Uterus (tissue), 4 donors: ENCODE measurements around the gene TRAF2. TPM values are rescaled to one million over a fixed set of nuclear protein-coding genes. Genes with fewer than 3 reads are reported as not detected.

Experiments used
- DNase-seq, 2 donors: peaks; one replicate each; pipeline ENCODE4 v3.0.0-alpha.2; 2019 to 2020
- H3K27ac ChIP-seq, 2 donors: fragments of 200-600 bp; sonication (generic); 1 replicate in 1 of 2; 2 replicates in 1 of 2; pipeline ENCODE4 v1.5.1; 2016 to 2018
- H3K27me3 ChIP-seq, 2 donors: fragments of 200-600 bp; sonication (generic); one replicate each; pipeline ENCODE4 v1.5.1; 2018 to 2019; ENCODE audit warnings: control low read depth in 1 of 2
- H3K36me3 ChIP-seq, 2 donors: fragments of 200-600 bp; sonication (generic); one replicate each; pipeline ENCODE4 v1.5.1; 2019; ENCODE audit warnings: control low read depth in 1 of 2
- H3K4me1 ChIP-seq, 2 donors: fragments of 200-600 bp; sonication (generic); one replicate each; pipeline ENCODE4 v1.5.1; 2018 to 2019; ENCODE audit warnings: control low read depth in 1 of 2
- H3K4me3 ChIP-seq, 2 donors: fragments of 200-600 bp; sonication (generic); 1 replicate in 1 of 2; 2 replicates in 1 of 2; pipeline ENCODE4 v1.5.1; 2018 to 2019; ENCODE audit warnings: mild to moderate bottlenecking in 1 of 2
- H3K9me3 ChIP-seq, 2 donors: fragments of 200-600 bp; sonication (generic); one replicate each; pipeline ENCODE4 v1.5.1; 2019; ENCODE audit warnings: control low read depth in 1 of 2
- CTCF ChIP-seq, 4 experiments: fragments of 200-600 bp in 2 of 4; fragments of 450-650 bp in 2 of 4; sonication (generic) in 2 of 4; IDR thresholded peaks; one replicate each; pipeline ENCODE4 v1.5.1; 2016 to 2019; ENCODE audit warnings: antibody characterized with exemption in 4 of 4, mild to moderate bottlenecking in 2 of 4, moderate library complexity in 1 of 4
- POLR2A ChIP-seq, 2 donors: fragments of 450-650 bp; IDR thresholded peaks; one replicate each; pipeline ENCODE4 v1.6.1; 2016; ENCODE audit warnings: antibody characterized with exemption in 2 of 2, mild to moderate bottlenecking in 1 of 2, moderate library complexity in 1 of 2
- intact Hi-C: fragments of 100-400 bp; cut with DNase I; formaldehyde crosslinking; loops from one replicate; pipeline ENCODE4 v1.15.1; 2023; ENCODE audit warnings: low total_unique reads
- total RNA-seq, 4 donors: library from RNA; depleted of rRNA in 3 of 4; stranded (reverse); fragments of >200 nt in 3 of 4; gene quantifications; one replicate each; pipeline versions ENCODE4 v1.1.0 to v1.2.4, GENCODE V29; 2014 to 2023
- donor health status: DM: yes; HTN: yes; CAD: no.

The TRAF2 gene
- total RNA-seq, 4 donors from 2014 or later, result 0.88 to 22.1 (median 11.9) TPM

GRCh38 chr9:136962163-136962562 lies 75.8 kb downstream of the TRAF2 start:
- Histone ChIP-seq H3K4me3 (no peak overlapping the region), H3K9me3 (no peaks in the 10 kb centered on the region), H3K4me1 (no peaks in the 10 kb centered on the region), H3K27ac (no peak overlapping the region), H3K27me3 (no peaks in the 10 kb centered on the region), H3K36me3 (no peaks in the 10 kb centered on the region)
- DNase-seq, result no peak
- intact Hi-C loops, result no loop called here
- TF ChIP-seq CTCF (IDR thresholded peaks at IDR 0.05) (no peak), POLR2A (IDR thresholded peaks at IDR 0.05) (no peak)

- H3K36me3 ChIP-seq, result no peaks in the 10 kb centered on the region
- no peaks in the 10 kb centered on the region for H3K9me3 ChIP-seq
- H3K27me3 ChIP-seq, result no peaks in the 10 kb centered on the region
- no peak for DNase-seq
- no peak overlapping the region for H3K4me3 ChIP-seq
- no peak overlapping the region for H3K27ac ChIP-seq
- no peaks in the 10 kb centered on the region for H3K4me1 ChIP-seq
- intact Hi-C loops, result no loop called here
- no peak for TF ChIP-seq POLR2A (IDR thresholded peaks at IDR 0.05)
- no peak for TF ChIP-seq CTCF (IDR thresholded peaks at IDR 0.05)
Measured at GRCh38 chr9:136962701-136963248, 76.5 kb downstream of the TRAF2 start.

- intact Hi-C loops, result no loop called here
- TF ChIP-seq CTCF (IDR thresholded peaks at IDR 0.05), result no peak
- no peak for TF ChIP-seq POLR2A (IDR thresholded peaks at IDR 0.05)
- Histone ChIP-seq H3K27ac (no peak overlapping the region), H3K4me3 (no peak overlapping the region), H3K36me3 (no peaks in the 10 kb centered on the region), H3K27me3 (no peaks in the 10 kb centered on the region), H3K9me3 (no peaks in the 10 kb centered on the region), H3K4me1 (no peaks in the 10 kb centered on the region)
- no peak for DNase-seq
Measured at GRCh38 chr9:136963341-136963740, 77.0 kb downstream of the TRAF2 start.

- Histone ChIP-seq H3K4me3 (no peak overlapping the region), H3K9me3 (no peaks in the 10 kb centered on the region), H3K36me3 (no peaks in the 10 kb centered on the region), H3K27me3 (no peaks in the 10 kb centered on the region), H3K4me1 (no peaks in the 10 kb centered on the region), H3K27ac (no peak overlapping the region)
- TF ChIP-seq CTCF (IDR thresholded peaks at IDR 0.05), result no peak
- no peak for TF ChIP-seq POLR2A (IDR thresholded peaks at IDR 0.05)
- no peak for DNase-seq
- intact Hi-C loops, result no loop called here
Measured at GRCh38 chr9:136963751-136964150, 77.4 kb downstream of the TRAF2 start.

GRCh38 chr9:136964171-136964689 lies 77.9 kb downstream of the TRAF2 start:
- Histone ChIP-seq H3K27ac (no peak overlapping the region), H3K4me1 (no peaks in the 10 kb centered on the region), H3K27me3 (no peaks in the 10 kb centered on the region), H3K9me3 (no peaks in the 10 kb centered on the region), H3K36me3 (no peaks in the 10 kb centered on the region), H3K4me3 (no peak overlapping the region)
- no peak for DNase-seq
- TF ChIP-seq POLR2A (IDR thresholded peaks at IDR 0.05) (no peak), CTCF (IDR thresholded peaks at IDR 0.05) (no peak)
- intact Hi-C loops, result no loop called here
